Muscle layer of colon (tissue), 2 donors: ENCODE data around the gene GJD3.
A peak's percentile ranks its signal among the peaks of the same experiment; 100 is the strongest.

Experiments used
- H3K27ac ChIP-seq: one replicate; pipeline ENCODE4 v1.7.0; 2013; ENCODE audit warnings: low read depth, mild to moderate bottlenecking, low read length, moderate library complexity
- H3K27me3 ChIP-seq, 2 donors: one replicate each; pipeline ENCODE4 v1.7.0; 2013; ENCODE audit warnings: low read length in 2 of 2, mild to moderate bottlenecking in 2 of 2; ENCODE audit not compliant: insufficient read depth in 2 of 2, control insufficient read depth in 1 of 2
- H3K36me3 ChIP-seq: one replicate; pipeline ENCODE4 v1.7.0; 2013; ENCODE audit warnings: mild to moderate bottlenecking, low read length; ENCODE audit not compliant: insufficient read depth
- H3K4me1 ChIP-seq: one replicate; pipeline ENCODE4 v1.7.0; 2013; ENCODE audit warnings: mild to moderate bottlenecking, low read length; ENCODE audit not compliant: insufficient read depth
- H3K4me3 ChIP-seq, 2 donors: one replicate each; pipeline ENCODE4 v1.7.0; 2013; ENCODE audit warnings: low read length in 2 of 2, low read depth in 1 of 2, mild to moderate bottlenecking in 1 of 2, moderate library complexity in 1 of 2
- H3K9ac ChIP-seq: one replicate; pipeline ENCODE4 v1.7.0; 2013; ENCODE audit warnings: low read length
- H3K9me3 ChIP-seq: one replicate; pipeline ENCODE4 v1.7.0; 2013; ENCODE audit warnings: mild to moderate bottlenecking, low read length
- donor health status: abdominal sarcoma.
- donor health status: Adenocarcinoma of cecum.

GJD3 gene

DNA sequence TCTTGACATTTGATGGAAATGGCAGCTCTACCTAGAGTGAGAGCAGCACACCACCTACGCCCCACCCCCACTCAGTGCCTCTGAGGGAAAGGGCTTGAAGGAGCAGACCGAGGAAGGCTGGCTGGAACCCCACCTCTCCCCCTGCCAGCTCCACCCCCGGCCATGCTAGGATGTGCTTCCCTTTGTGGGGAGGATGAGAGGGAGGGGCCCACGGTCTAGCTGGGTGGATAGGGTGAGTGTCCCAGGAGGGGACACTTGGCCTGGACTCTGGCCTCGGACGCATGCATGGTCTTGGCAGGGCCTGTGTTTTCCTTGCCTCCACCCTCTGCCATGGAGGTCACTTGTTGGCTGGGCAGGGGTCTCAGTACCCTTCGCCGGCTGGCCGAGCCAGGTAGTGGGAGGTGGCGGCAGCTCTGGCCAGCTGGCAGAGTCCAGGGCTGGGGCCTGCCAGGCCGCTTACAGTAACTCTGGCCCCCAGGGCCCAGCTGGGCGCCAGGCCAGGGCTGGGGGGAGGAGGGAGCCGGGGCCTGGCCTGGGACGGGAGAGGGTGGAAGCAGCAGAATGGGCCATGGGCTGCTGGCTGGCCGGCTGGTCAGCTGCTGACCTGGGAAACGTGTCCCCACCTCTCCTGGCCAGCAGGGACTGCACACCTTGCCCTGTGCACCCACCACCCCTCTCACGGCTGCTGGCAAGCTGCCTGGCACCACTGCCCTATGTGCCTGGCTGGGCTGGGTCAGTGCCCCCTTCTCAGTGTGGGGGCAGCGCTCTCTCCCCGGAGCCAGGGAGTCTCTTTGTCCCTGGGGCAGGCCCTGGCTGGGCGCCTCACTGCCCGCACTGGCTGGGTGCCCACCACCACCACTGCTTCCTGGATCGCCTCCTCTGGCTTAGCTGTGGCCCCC lies 32.5 kb downstream of the GJD3 start:
- Histone ChIP-seq H3K9ac (peak overlapping the region; percentile 6), H3K9me3 (no peaks in the 10 kb centered on the region), H3K4me1 (peaks cover 83% of the 10 kb centered on the region), H3K27ac (peak overlapping the region; percentile 90), H3K4me3 (peak overlapping the region; percentile 11 to 46), H3K36me3 (no peaks in the 10 kb centered on the region), H3K27me3 (no peaks in the 10 kb centered on the region)

DNA sequence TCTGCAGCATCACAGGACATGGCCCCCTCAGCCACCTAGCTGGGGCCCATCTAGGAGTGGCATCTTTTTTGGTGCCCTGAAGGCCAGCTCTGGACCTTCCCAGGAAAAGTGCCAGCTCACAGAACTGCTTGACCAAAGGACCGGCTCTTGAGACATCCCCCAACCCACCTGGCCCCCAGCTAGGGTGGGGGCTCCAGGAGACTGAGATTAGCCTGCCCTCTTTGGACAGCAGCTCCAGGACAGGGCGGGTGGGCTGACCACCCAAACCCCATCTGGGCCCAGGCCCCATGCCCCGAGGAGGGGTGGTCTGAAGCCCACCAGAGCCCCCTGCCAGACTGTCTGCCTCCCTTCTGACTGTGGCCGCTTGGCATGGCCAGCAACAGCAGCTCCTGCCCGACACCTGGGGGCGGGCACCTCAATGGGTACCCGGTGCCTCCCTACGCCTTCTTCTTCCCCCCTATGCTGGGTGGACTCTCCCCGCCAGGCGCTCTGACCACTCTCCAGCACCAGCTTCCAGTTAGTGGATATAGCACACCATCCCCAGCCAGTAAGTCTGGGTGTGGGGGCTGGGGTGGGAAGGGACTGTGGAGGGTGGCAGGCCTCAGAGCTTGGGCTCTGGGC lies 33.6 kb downstream of the GJD3 start:
- H3K9ac ChIP-seq, result no peak overlapping the region
- no peaks in the 10 kb centered on the region for H3K36me3 ChIP-seq
- H3K4me3 ChIP-seq, result peak overlapping the region; percentile 8 to 46
- H3K4me1 ChIP-seq, result peaks cover 91% of the 10 kb centered on the region
- H3K9me3 ChIP-seq, result no peaks in the 10 kb centered on the region
- no peaks in the 10 kb centered on the region for H3K27me3 ChIP-seq
- peak overlapping the region; percentile 90 for H3K27ac ChIP-seq

DNA sequence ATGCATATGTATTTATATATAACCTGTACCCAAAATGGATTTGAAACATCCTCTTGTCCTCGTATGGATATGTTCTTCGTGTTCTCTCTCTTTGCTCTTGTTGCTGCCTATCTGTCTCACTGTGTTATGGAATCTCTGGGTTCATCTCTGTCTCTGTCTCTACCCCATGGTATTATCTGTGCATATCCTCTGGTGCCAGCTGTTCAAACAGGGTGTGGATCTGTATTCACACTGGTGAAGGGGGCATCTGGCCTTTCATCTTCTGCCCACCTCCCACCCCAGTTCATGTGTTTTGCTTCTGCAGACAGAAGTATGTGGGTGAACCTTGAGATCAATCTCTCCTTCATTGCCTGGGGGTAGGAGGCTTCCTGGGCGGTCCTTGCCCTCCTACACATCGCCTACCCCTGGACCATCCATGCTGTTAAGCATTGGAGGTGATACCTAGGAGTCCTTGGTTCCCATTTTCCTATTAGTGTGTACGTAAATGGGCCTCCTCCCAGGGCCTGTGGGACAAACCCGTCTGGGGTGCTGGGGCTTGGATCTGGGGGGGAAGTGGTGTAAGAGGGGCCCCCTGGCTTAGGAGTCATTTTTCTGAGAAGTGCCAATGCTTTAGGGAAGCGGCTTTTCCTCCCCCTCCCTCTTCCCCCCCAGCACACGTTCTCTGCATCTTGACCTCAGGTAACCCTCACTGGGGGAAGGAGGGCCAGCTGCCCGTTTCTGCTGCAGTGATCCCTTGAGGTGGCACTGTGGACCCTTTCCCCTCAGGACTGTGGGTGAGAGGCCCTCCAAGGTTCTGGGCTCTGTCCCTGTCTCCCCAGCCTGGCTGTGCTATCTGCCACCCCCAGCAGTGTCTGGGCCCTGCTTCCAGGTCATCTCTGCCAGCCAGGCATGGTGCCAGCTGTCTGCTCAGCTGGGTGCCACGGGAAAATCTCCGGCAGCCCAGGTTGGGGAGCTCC lies 34.4 kb downstream of the GJD3 start:
- Histone ChIP-seq H3K27me3 (no peaks in the 10 kb centered on the region), H3K4me1 (peaks cover 96% of the 10 kb centered on the region), H3K4me3 (peak overlapping the region; percentile 8 to 11), H3K27ac (peak overlapping the region; percentile 90), H3K9ac (no peak overlapping the region), H3K9me3 (no peaks in the 10 kb centered on the region), H3K36me3 (no peaks in the 10 kb centered on the region)

DNA sequence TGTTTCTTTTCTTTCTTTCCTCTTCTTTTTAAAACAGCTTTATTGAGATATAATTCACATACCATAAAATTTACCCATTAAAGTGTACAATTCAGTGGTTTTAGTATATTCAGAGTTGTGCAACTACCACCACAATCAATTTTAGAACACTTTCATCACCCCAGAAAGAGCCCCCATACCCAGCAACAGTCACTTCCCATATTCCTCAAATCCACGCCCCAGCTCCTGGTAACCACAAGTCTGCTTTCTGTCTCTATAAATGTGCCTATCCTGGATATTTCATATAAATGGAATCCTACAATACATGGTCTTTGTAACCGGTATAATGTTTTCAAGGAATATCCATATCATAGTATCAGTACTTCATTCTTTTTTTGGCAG lies 36.2 kb downstream of the GJD3 start:
- no peaks in the 10 kb centered on the region for H3K9me3 ChIP-seq
- H3K4me1 ChIP-seq, result peaks cover 94% of the 10 kb centered on the region
- H3K9ac ChIP-seq, result no peak overlapping the region
- no peaks in the 10 kb centered on the region for H3K27me3 ChIP-seq
- H3K36me3 ChIP-seq, result no peaks in the 10 kb centered on the region
- no peak overlapping the region for H3K4me3 ChIP-seq
- H3K27ac ChIP-seq, result peak overlapping the region; percentile 41

DNA sequence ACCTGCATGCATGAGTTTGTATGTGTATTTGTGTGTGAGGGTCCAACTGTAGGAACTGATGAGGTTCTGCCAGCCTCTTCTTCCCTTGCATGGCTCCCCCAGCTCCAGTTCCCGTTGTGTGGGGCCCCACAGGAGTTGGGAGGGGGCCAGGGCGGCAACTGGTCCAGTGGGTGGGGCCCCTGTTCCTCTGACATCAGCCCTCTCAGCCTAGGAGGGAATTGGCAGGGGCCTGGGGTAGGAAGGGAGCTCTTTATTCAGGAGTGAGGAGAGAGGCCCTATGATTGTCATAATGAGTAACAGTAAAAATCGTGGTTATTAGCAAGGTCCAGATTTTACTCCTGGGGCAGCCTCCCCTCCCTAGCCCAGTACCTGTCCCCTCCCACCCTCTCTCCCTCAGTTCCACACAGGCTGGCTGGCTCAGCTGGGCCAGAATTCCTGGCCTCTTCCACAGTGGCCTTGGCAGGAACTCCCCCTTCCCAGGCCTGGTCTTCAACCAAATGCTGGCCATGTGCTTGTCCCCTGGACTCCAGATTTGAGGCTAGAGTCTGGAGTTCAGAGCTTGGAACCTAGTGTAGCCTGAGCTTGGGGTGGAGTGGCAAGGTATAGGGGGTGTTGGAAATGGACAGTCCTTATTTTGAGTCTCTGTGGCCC lies 36.7 kb downstream of the GJD3 start:
- Histone ChIP-seq H3K9me3 (no peaks in the 10 kb centered on the region), H3K27ac (peak overlapping the region; percentile 41), H3K4me1 (peaks cover 95% of the 10 kb centered on the region), H3K4me3 (no peak overlapping the region), H3K9ac (no peak overlapping the region), H3K27me3 (no peaks in the 10 kb centered on the region), H3K36me3 (no peaks in the 10 kb centered on the region)

DNA sequence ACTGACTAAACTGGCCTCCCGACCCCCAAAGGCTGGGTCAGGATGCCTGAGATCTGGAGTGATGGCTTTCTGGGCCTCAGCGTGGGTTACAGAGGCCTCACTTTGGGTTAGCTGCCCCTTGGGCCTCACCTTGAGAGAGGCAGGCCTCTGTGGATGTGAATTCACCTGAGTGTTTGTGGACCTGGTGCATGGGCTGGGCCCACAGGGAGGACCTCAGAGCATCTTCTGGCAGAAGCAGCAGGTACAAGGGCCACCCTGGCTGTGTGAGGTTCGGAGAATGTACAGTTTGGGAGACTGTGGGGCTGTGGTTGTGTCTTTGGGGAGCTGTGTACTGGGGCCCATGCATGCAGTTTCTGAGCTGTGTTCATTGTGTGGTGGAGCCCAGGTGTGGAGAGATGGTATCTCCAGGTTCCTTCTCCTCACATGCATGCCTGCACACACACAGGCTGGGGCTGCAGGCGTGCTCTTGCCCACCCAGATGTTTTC lies 37.2 kb downstream of the GJD3 start:
- no peaks in the 10 kb centered on the region for H3K27me3 ChIP-seq
- peak overlapping the region; percentile 41 for H3K27ac ChIP-seq
- no peak overlapping the region for H3K4me3 ChIP-seq
- no peaks in the 10 kb centered on the region for H3K36me3 ChIP-seq
- H3K9me3 ChIP-seq, result no peaks in the 10 kb centered on the region
- H3K4me1 ChIP-seq, result peaks cover 95% of the 10 kb centered on the region
- H3K9ac ChIP-seq, result no peak overlapping the region

DNA sequence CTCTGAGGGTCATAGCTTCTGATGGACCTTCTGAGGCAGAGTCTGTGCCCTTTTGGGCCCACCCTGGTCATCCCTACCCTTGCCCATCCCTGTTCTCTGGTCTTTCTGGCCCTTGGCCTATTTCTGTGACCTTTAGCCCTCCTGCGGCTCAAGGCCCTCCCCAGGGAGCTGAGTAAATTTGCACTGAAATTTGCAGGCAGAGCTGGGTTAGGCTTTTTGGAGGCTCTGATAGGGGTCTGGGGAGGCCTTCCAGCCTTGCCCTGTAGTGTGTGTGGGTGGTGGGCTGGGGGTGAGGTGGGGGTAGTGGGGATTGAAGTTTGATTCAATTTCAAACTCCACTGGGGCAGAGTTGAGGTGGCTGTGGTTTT lies 37.7 kb downstream of the GJD3 start:
- Histone ChIP-seq H3K4me3 (no peak overlapping the region), H3K27me3 (no peaks in the 10 kb centered on the region), H3K9ac (no peak overlapping the region), H3K36me3 (no peaks in the 10 kb centered on the region), H3K4me1 (peaks cover 95% of the 10 kb centered on the region), H3K27ac (peak overlapping the region; percentile 35), H3K9me3 (no peaks in the 10 kb centered on the region)

DNA sequence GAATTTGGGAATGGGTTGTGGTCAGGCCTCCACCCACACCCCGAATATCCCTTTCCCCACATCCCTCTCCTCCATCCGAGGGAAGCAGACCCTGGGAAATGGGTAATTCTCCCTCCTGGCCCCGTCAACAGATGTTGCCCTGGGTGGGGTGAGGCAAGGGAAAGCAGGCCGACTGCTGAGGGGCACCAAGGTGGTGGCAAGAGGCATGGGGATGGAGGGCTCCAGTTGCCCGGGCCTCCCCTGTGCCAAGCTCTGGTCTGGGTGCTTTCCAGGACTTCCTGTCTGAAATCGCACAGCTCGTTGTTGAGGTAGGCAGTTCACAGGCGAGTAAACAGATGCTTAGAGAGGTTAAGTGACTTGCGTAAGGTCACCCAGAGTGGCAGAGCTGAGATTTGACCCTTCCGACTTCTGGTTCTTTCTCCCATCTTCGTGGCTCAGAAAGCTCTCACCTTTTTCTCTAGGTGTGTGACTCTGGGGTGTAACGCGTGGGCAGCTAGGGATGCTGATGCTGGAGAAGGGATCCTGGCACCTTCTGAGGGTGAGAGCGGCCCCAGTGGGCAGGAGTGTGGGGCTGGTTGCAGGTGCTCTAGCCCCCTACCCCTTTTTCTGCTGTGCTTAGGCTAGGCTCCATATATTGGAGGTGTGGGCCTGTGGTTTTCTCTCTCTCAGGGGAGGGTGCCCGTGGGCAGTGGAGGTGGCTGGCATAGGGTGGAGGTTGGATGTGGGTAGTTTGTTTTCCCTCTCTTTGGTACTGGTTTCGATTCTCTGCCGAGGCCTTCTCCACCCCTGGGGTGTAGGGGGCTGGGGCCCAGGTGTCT lies 38.3 kb downstream of the GJD3 start:
- Histone ChIP-seq H3K4me1 (peaks cover 95% of the 10 kb centered on the region), H3K27ac (peak overlapping the region; percentile 35), H3K9ac (peak overlapping the region; percentile 9), H3K4me3 (no peak overlapping the region), H3K27me3 (no peaks in the 10 kb centered on the region), H3K36me3 (no peaks in the 10 kb centered on the region), H3K9me3 (no peaks in the 10 kb centered on the region)

DNA sequence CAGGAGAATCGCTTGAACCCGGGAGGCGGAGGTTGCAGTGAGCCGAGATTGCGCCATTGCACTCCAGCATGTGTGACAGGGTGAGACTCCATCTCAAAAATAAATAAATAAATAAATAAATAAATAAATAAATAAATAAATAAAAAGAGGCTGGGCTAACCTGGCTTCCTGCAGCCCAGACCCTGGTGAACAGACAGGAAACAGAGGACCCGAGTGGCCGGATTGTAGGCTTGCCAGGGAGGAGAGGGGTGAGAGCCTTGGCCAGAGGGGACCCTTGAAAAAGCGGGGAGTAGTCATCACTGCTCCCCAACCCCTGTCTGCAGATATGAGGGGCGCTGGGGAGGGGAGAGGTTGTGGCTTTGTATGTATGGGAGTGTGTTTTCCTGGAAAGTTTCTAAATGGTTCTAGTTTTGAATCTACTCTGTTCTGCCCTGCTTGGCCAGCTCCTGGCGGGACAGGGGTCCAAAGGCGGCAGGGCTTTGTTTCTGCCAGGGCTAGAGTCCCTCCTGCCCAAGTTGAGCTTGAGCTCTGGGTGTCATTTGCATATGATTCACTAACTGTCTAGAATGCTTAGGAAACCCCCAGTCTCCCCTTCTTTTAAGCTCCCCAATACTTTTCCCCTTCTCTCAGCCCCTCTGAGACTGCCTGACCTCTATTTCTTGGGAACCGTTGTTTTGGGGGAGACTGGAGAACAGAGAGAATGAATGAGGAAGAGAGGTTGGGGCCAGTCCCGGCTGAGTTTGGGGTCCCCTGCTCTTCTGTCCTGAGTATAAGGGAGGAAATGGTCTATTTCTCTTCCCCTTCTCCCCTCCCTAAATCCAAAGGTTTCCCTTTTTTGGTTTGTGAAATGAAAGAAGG lies 39.2 kb downstream of the GJD3 start:
- Histone ChIP-seq H3K36me3 (no peaks in the 10 kb centered on the region), H3K4me1 (peaks cover 95% of the 10 kb centered on the region), H3K27ac (peak overlapping the region; percentile 43), H3K4me3 (no peak overlapping the region), H3K9ac (peak overlapping the region; percentile 9), H3K27me3 (no peaks in the 10 kb centered on the region), H3K9me3 (no peaks in the 10 kb centered on the region)
